ENCODE results near the gene TSPAN4. TPM values are rescaled to one million over a fixed set of nuclear protein-coding genes. Genes with fewer than 3 reads are reported as not detected.

TSPAN4 gene
- total RNA-seq, 1 experiment from 2014 or later: 399 TPM

GRCh38 chr11:897253-898142, 54.8 kb downstream of the TSPAN4 start:
- peaks cover 46% of the 10 kb centered on the region for H3K36me3 ChIP-seq
- H3K27me3 ChIP-seq: no peaks in the 10 kb centered on the region
- H3K9me3 ChIP-seq: no peaks in the 10 kb centered on the region
- H3K4me3 ChIP-seq: no peak overlapping the region
- DNase-seq: no peak

- H3K9me3 ChIP-seq: no peaks in the 10 kb centered on the region
- H3K27me3 ChIP-seq: no peaks in the 10 kb centered on the region
- no peak for DNase-seq
Observed at GRCh38 chr11:898143-898511, 55.5 kb downstream of the TSPAN4 start.

GRCh38 chr11:898540-899190, 56.0 kb downstream of the TSPAN4 start:
- no peak overlapping the region for H3K4me3 ChIP-seq
- no peak for DNase-seq

More at GRCh38 chr11:898143-898511, 55.5 kb downstream of the TSPAN4 start:
- peaks cover 51% of the 10 kb centered on the region for H3K36me3 ChIP-seq
- H3K4me3 ChIP-seq: no peak overlapping the region

GRCh38 chr11:899724-900123, 57.1 kb downstream of the TSPAN4 start:
- H3K27me3 ChIP-seq: no peaks in the 10 kb centered on the region
- no peaks in the 10 kb centered on the region for H3K9me3 ChIP-seq
- H3K36me3 ChIP-seq: peaks cover 58% of the 10 kb centered on the region
- DNase-seq: no peak
- H3K4me3 ChIP-seq: no peak overlapping the region

More at GRCh38 chr11:898540-899190, 56.0 kb downstream of the TSPAN4 start:
- no peaks in the 10 kb centered on the region for H3K9me3 ChIP-seq
- no peaks in the 10 kb centered on the region for H3K27me3 ChIP-seq
- H3K36me3 ChIP-seq: peaks cover 53% of the 10 kb centered on the region

GRCh38 chr11:900545-900944, 57.9 kb downstream of the TSPAN4 start:
- peaks cover 66% of the 10 kb centered on the region for H3K36me3 ChIP-seq
- no peaks in the 10 kb centered on the region for H3K27me3 ChIP-seq
- no peaks in the 10 kb centered on the region for H3K9me3 ChIP-seq
- DNase-seq: no peak
- no peak overlapping the region for H3K4me3 ChIP-seq

- no peak overlapping the region for H3K4me3 ChIP-seq
- H3K27me3 ChIP-seq: no peaks in the 10 kb centered on the region
- peaks cover 71% of the 10 kb centered on the region for H3K36me3 ChIP-seq
- DNase-seq: no peak
- no peaks in the 10 kb centered on the region for H3K9me3 ChIP-seq
Observed at GRCh38 chr11:901452-902061, 58.9 kb downstream of the TSPAN4 start.

GRCh38 chr11:904380-904779, 61.7 kb downstream of the TSPAN4 start:
- Histone ChIP-seq H3K36me3 (peaks cover 79% of the 10 kb centered on the region), H3K9me3 (no peaks in the 10 kb centered on the region), H3K4me3 (no peak overlapping the region), H3K27me3 (no peaks in the 10 kb centered on the region)
- DNase-seq: no peak

- Histone ChIP-seq H3K36me3 (peaks cover 66% of the 10 kb centered on the region), H3K27me3 (no peaks in the 10 kb centered on the region), H3K4me3 (no peak overlapping the region), H3K9me3 (no peaks in the 10 kb centered on the region)
- no peak for DNase-seq
Observed at GRCh38 chr11:905952-906351, 63.3 kb downstream of the TSPAN4 start.

GRCh38 chr11:907668-908067, 65.0 kb downstream of the TSPAN4 start:
- peaks cover 48% of the 10 kb centered on the region for H3K36me3 ChIP-seq
- no peaks in the 10 kb centered on the region for H3K27me3 ChIP-seq
- no peak overlapping the region for H3K4me3 ChIP-seq
- no peak for DNase-seq
- H3K9me3 ChIP-seq: no peaks in the 10 kb centered on the region

GRCh38 chr11:908273-908672, 65.6 kb downstream of the TSPAN4 start:
- H3K9me3 ChIP-seq: no peaks in the 10 kb centered on the region
- DNase-seq: no peak
- H3K4me3 ChIP-seq: no peak overlapping the region
- H3K27me3 ChIP-seq: no peaks in the 10 kb centered on the region
- H3K36me3 ChIP-seq: peaks cover 42% of the 10 kb centered on the region

GRCh38 chr11:909406-909805, 66.8 kb downstream of the TSPAN4 start:
- Histone ChIP-seq H3K4me3 (peak overlapping the region; percentile 100), H3K9me3 (no peaks in the 10 kb centered on the region), H3K36me3 (peaks cover 39% of the 10 kb centered on the region), H3K27me3 (no peaks in the 10 kb centered on the region)
- DNase-seq: no peak

GRCh38 chr11:910044-910588, 67.5 kb downstream of the TSPAN4 start:
- no peaks in the 10 kb centered on the region for H3K9me3 ChIP-seq
- H3K36me3 ChIP-seq: peaks cover 32% of the 10 kb centered on the region
- H3K27me3 ChIP-seq: no peaks in the 10 kb centered on the region
- H3K4me3 ChIP-seq: peak overlapping the region; percentile 100
- no peak for DNase-seq

GRCh38 chr11:910589-911030, 68.0 kb downstream of the TSPAN4 start, which contains the start of gene CHID1:
TSS of gene CHID1 (minus strand) at chr11:910810. CDS start at chr11:904816, 5,994 bp downstream.
- Histone ChIP-seq H3K4me3 (peak within 1 kb of the TSS; percentile 100), H3K27me3 (no peaks in the 10 kb centered on the region), H3K36me3 (peaks cover 27% of the 10 kb centered on the region), H3K9me3 (no peaks in the 10 kb centered on the region)
- peak; percentile 89 for DNase-seq

GRCh38 chr11:911031-911889, 68.6 kb downstream of the TSPAN4 start:
- Histone ChIP-seq H3K27me3 (no peaks in the 10 kb centered on the region), H3K4me3 (peak overlapping the region; percentile 100), H3K36me3 (peaks cover 25% of the 10 kb centered on the region), H3K9me3 (no peaks in the 10 kb centered on the region)
- peak; percentile 83 for DNase-seq

- H3K27me3 ChIP-seq: no peaks in the 10 kb centered on the region
- H3K4me3 ChIP-seq: peak overlapping the region; percentile 100
- DNase-seq: no peak
- H3K36me3 ChIP-seq: peaks cover 19% of the 10 kb centered on the region
- H3K9me3 ChIP-seq: no peaks in the 10 kb centered on the region
Observed at GRCh38 chr11:911890-912219, 69.2 kb downstream of the TSPAN4 start.

GRCh38 chr11:912266-912665, 69.6 kb downstream of the TSPAN4 start:
- Histone ChIP-seq H3K9me3 (no peaks in the 10 kb centered on the region), H3K27me3 (no peaks in the 10 kb centered on the region)
- DNase-seq: no peak

More at GRCh38 chr11:912266-912665, 69.6 kb downstream of the TSPAN4 start:
- Histone ChIP-seq H3K4me3 (no peak overlapping the region), H3K36me3 (peaks cover 16% of the 10 kb centered on the region)

All from MG63 (cell line).